Activated CD8-positive, alpha-beta memory T cell treated with anti-CD3 and anti-CD28 coated beads for 48 hours (primary cell): ENCODE measurements around the gene BTBD2.

Experiments used
- DNase-seq, 3 experiments: peaks; one replicate each; pipeline ENCODE4 v3.0.0-alpha.2; 2020; ENCODE audit warnings: low read depth in 2 of 3, low spot score in 2 of 3

BTBD2 gene

DNA sequence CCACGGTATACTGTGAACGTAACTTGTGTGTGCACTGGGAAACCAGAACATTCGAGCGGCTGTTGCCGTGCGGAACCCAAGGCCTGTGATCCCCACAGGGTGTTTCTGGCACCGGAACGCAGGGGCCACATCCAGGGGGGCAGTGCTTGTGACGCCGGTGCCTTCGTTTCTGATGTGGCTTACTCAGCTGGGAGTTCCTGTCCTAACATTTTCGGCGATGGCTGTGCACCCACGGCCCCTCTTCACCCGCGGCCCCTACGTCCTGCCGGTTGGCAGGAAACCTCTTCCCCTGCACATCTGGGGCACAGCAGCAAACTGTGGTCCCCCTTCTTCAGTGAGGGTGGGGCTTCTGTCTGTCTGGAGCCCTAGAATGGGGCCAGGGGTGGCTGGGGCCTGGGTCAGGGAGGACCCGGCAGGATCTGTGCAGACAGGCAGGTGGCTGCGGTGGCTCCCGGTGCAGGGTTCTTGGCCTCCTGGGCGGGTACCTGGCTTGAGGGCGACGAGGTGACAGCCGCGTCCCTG, 48.4 kb downstream of the BTBD2 start:
- peak in 1 of 3 experiments; percentile 4 for DNase-seq

- DNase-seq: no peak
Observed at GRCh38 chr19:1962674-1963073, 52.8 kb downstream of the BTBD2 start.

DNA sequence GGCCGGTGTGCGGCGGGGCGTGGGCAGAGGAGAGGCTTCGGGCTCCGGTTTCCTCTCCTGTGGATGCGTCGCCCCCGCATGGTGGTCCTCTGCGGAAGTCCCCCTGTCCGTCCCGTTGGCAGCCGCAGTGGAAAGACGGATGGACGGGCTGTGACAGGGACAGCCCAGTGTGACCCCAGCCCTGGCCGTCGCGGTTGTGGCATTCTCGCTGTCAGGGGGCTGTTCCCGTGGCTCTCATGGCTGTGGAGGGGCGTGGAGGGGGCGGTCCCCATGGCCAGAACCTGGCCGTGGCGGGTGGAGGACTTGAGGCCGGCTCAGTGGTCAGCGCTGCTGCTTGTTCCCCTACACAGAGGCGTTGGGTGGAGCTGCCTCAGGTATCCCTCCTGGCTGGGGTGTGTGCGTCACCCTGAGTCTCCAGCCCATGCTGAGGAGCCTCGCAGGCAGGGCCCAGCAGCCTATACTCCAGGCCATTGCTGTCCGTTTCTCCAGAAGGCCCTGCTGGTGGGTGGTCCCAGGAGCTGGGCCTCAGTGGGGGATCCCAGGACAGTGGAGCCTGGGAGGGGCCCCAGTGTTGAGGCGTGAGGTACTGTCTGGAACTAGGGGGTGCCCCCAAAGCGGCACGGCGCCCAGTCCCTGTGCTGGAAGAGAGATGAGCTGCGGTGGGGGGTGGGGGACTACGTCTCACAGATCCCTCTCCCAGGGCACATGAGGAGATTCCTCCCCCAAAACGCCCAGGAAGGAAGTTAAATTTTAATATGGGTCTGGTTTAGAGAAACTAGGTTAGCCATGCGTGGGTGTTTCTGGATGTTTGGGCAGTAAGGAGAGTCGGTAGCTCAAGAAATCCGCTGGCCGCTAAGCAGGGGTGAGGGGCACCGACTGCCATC, 54.3 kb downstream of the BTBD2 start:
- DNase-seq: no peak

GRCh38 chr19:1959928-1960589, 55.5 kb downstream of the BTBD2 start:
- DNase-seq: no peak

DNA sequence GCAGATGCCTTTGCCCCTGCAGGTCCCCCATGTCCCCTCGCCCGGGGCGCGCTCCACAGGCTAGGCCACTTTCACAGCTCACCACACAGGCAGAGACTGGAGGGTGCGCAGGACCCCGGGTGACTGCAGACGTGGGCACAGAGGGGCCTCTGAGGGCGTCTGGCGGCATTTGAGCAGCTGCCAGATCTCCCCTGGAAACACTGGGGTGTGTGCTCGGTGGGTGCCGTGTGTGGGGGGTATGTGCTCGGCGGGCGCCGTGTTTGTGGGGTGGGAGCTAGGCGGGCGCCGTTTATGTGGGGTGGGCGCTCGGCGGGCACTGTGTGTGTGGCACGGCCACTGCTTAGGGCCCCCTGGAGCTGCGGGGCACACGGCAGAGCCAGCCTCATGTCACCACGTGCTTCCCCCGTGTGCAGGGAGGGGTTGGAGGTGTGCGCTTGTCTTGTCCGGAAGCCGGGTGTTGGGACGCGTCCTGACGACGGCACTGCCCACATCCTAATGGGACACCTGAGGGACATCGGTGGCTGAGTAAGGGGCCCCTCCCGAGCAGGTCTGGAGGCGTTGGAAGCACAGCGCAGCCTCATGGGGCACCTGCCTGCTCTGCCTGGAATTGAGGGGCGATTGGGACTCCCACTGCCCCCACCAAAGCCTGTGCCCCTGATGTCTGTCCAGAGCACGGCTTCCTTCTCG, 57.8 kb downstream of the BTBD2 start:
- no peak for DNase-seq

DNA sequence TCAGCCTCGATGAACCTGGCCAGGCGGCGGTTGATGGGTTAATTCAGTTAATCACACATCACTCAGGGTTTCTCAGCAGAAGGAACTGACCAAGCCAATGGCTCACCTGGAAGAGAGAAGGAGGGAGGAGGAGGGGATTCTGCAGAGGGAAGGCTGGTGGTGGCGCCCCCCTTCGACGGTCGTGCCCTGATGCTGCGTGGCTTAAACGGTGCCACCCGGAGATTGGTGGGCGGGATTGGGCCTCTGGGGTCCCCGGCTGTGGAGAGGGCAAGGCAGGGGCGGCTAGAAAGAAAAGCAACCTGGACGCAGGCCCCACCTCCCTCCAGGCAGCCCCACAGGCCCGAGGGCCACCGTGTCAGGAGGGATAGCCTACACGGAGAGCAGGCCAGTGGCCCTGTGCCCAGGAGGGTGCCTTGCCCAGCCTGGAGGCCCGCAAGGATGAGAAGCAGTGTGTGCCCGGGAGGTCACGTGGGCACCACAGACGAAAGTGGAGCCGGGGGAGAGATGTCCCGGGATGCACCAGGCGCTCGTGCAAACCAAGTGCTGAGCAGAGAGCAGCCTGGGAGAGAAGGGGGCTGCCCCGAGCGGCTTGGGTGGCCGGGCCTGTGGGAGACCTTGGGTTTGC, 58.5 kb downstream of the BTBD2 start:
- DNase-seq: no peak

DNA sequence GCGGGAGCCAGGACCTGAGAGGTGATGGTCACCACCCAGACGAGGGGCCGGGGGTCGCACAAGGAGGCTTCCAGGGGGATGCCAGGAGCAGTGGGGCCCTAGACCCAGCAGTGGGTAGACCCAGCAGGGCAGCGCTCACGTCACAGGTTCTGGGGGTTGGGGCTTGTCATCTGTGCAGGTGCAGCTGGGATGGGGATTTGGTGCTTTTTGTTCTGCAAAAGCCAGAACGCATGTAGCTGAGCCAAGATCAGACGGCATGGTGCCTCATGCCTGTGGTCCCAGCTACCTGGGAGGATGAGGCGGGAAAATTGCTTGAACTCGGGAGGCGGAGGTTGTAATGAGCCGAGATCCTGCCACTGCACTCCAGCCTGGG, 59.4 kb downstream of the BTBD2 start:
- DNase-seq: no peak

DNA sequence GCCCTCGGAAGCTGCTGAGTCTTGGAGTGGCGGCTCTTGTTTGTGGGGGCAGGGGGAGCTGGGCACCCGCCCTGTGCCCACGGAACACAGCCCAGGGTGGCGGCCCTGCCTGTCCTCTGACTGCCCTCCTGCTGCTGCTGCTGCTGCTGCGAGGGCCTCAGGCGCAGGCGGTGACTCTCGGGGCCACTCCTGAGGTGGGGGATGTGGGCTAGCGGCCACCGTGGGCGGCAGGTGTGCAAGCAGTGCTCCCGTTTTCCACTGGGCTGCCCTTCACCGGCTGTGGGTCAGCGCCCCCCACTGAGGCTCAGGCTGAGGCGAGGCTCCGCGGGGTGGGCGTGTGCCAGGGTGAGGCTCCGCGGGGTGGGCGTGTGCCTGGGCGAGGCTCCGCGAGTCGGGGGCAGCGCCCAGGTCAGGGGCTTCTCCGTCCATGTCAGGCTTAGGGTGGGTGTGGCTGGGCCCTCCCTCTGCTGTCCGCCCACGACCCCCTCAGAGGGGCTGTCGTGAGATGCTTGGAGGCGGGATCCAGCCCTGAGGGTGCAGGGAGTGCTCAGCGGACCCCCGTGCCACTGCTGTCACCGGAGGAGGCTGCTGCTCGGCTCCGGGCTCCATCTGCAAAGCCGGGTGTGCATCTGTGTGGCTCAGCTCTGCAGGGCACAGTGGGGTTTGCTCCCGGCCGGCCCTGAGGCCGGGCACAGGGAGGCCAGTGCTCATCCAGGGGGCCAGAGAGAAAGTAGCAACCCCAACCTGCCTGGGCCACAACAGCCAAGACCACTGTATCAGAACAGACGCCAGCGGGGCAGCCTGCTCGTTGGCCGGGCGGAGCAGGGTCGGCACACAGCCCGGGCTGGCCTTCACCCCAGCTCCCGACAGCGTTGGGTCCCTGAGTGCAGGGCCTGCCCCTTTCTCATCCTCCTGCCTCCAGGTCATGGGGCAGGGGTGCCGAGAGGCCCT, 60.1 kb downstream of the BTBD2 start:
- no peak for DNase-seq

DNA sequence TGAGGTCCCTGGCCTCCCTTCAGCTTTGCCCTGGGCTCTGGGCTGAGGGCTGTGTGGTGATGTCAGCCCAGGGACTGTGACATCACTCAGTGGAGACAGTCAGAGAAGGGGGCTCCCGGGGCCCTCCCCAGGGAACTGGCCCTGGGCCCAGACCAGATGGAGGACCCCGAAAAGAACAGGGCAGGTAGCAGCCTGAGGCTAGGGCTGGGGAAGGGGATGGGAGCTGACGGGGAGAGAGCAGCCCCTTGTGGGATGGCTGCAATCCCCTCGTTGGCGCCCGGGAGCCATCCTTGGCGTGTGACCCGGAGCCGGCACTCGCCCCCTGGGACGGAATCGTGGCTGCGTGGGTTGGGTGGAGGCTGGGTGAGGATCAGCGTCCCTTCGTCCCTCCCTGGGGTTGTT, 61.0 kb downstream of the BTBD2 start:
- DNase-seq: no peak

GRCh38 chr19:1953441-1954094, 61.9 kb downstream of the BTBD2 start:
- no peak for DNase-seq

- no peak for DNase-seq
Observed at GRCh38 chr19:1953037-1953436, 62.5 kb downstream of the BTBD2 start.

GRCh38 chr19:1952635-1953034, 62.9 kb downstream of the BTBD2 start:
- DNase-seq: no peak

GRCh38 chr19:1950640-1951039, 64.9 kb downstream of the BTBD2 start:
- no peak for DNase-seq

DNA sequence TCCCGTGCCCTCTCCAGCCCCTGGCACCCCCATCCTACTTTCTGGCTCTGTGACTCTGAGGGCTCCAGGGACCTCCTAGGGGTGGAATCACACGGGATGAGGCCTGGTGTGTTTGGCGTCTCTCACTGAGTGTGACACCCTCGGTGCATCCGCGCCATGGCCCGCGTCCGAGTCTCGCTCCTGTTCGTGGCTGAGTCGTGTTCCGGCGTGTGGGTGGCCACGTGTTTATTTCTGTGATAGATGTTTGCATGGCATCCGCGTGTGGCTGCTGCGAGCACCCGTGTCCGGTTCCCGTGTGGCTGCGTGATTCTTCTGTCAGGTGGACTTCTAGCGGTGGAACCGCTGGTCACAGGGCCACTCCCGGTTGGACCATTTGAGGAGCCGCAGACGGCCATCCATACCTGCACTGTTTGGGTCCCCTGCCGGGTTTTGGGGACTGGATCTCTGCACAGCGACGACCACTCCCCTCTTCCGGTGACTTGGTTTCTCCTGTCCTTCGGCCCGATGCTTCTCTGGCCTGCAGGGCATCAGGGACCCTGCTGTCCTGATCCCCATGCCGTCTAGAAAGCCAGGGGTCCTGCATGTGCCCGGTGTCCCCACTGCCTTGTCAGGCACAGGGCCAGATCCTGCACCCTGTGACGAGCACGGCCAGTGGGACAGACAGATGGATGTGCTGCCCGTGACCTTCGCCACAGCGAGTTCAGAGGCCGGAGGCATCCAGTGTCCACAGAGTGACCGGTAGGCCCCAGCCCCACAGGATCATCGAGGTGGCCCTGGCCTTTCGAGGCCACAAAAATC, 66.0 kb downstream of the BTBD2 start:
- DNase-seq: no peak

- DNase-seq: no peak
Observed at GRCh38 chr19:1947651-1948209, 67.8 kb downstream of the BTBD2 start.

- no peak for DNase-seq
Observed at GRCh38 chr19:1945899-1946298, 69.6 kb downstream of the BTBD2 start.

DNA sequence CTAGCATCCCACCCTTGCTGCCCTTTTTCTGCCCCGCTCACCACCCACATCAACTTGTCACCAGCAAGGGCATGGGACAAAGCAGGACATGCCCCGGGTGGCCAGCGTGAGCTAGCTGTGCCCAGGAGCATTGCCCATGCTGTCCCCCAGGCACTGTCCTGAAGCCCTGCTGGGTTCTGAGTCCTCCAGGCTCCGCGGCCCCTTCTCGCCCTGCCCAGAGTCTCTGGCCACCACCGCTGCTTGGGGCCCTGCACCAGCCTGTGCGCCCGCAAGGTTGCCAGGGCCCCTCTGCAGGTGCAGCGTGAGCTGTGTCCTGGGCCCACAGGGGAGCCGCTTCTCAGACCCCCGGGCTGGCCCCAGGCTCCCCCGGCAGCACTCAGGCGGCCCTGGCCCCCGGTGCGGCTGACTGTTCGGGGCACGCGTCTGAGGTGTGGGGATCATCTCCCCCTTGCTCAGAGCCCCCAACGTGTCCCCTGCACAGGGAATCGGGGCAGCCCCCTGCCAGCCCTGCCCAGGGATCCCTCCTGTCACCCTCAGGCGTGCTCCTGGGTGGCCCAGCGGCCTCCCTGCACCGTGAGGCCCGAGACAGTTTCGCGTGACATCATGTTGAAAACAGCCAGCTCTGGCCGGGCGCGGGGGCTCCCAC, 70.5 kb downstream of the BTBD2 start:
- no peak for DNase-seq
